HG02885 (cell line): Measurements from ENCODE around the gene CABP2.
A peak's percentile ranks its signal among the peaks of the same experiment; 100 is the strongest.
"Not testable (repeated sequence)": the region's sequence is repeated elsewhere in the genome, so short reads cannot be mapped to it uniquely, and the experiment has no call there.

Source experiments
- ATAC-seq: cut with Tn5 transposase; IDR thresholded peaks from one replicate; pipeline ENCODE4 v1.9.1; 2021; ENCODE audit warnings: mild to moderate bottlenecking; ENCODE audit not compliant: unreplicated experiment, poor library complexity

Gene CABP2

DNA sequence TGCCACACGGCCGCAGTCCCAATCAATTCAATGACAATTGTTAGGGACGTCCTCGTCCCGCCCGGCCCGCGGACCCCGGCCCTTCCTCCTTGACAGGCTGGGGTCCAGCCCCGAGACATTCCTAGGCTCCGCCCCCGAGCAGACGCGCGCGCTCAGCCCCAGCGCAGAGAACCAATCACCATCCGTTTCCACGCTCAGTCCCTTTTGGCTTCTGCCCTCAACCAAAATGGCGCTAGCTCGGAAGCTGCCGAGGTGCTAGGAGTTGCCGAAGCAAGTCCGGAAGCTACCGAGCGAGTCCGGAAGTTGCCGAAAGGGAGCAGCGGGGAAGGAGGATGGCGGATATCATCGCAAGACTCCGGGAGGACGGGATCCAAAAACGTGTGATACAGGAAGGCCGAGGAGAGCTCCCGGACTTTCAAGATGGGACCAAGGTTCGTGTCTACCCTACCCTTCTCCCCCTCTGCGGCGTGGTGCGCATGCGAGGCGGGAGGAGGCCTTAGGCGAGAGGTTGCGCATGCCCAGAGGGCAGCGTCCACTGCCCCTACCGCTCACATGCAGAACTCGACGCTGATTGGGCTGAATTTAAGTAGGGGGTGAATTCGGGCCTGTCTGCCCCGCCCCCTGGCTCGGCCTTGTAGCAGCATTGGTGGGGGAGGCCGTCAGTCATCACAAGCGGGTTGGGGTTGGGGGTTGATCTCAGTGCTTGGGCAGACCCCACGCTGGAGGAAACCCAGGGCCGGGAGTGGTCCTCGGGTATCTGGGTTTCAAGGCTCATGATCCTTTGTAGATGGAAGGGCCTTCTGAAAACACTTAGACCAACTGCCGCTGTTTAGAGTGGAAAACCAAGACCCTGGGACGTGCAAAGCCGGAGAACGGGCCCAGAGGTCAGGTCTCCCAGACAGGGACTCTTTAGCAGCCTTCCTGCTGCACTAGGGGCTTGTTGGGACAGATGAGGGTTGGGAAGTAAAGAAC, 40.1 kb downstream of the CABP2 start, which contains the start of gene AIP:
AIP (plus strand) TSS at position 200 of the 972 bp plus-strand sequence; CDS start at position 333, 133 bp downstream.
- ATAC-seq, result peak; percentile 72

- no peak for ATAC-seq
These were observed 40.9 kb downstream of the CABP2 start for GRCh38 chr11:67482275-67482826.

GRCh38 chr11:67477344-67478050, 45.7 kb downstream of the CABP2 start:
- ATAC-seq, result not testable (repeated sequence)

GRCh38 chr11:67476692-67477091, 46.6 kb downstream of the CABP2 start:
- not testable (repeated sequence) for ATAC-seq

- no peak for ATAC-seq
These were observed 50.4 kb downstream of the CABP2 start for GRCh38 chr11:67472882-67473281.

GRCh38 chr11:67470337-67471002, 52.8 kb downstream of the CABP2 start:
- ATAC-seq, result no peak

GRCh38 chr11:67469508-67469811, 53.8 kb downstream of the CABP2 start:
- ATAC-seq, result no peak
